NCI-H146 (cell line): ENCODE results near the gene FGL2.
"Not testable (repeated sequence)": the region's sequence is repeated elsewhere in the genome, so short reads cannot be mapped to it uniquely, and the experiment has no call there.

Source experiments
- DNase-seq: peaks from one replicate; lab custom pipeline; 2025; lab: John Stamatoyannopoulos, UW

FGL2 gene

DNA sequence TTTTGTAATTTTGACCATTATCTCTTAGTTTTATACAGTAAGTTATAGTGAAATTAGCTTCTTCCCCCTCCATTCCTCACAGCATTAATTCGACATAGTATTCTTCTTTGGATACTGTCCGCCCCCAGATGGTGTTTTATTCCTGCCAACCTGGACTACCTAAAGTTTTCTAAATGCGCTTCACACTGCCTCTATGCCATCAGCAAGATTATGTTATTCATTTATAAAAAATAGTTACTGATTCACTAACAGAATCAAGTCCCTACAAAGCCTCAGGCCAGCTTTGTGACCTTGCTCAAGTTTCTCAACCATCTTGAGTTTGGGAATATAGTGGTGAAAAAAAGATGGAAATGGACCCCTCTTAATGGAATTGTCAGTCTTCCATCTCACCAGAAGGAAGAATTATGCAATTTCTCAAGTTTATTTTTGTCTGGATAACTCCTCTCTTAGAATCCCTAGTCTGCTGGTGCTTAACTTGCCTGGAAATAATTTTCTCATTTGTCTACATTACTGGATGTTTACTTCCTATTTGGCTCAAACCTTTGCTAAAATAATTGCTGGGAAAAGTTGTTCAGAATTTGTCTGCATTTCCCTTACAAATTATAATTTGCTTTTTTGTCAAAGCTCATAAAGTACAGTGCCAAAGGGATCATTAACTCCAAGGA lies 16.7 kb upstream of the FGL2 start:
- DNase-seq = no peak

DNA sequence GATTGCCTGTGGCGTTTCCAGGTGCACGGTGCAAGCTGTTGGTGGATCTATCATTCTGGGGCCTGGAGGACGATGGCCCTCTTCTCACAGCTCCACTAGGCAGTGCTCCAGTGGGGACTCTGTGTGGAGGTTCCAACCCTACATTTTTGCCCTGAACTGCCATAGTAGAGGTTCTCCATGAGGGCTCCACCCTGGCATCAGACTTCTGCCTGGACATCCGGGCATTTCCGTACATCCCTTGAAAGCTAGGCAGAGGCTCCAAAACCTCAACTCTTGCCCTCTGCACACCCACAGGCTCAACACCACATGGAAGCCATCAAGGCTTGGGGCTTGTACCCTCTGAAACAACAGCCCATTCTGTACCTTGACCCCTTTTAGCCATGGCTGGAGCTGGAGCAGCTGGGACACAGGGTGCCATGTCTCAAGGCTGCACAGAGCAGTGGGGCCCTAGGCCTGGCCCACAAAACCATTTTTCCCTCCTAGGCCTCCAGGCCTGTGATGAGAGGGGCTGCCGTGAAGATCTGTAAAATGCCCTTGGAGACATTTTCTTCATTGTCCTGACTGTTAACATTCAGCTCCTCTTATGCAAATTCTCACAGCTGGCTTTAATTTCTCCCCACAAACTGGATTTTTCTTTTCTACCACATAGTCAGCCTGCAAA lies 10.0 kb upstream of the FGL2 start:
- DNase-seq = no peak

DNA sequence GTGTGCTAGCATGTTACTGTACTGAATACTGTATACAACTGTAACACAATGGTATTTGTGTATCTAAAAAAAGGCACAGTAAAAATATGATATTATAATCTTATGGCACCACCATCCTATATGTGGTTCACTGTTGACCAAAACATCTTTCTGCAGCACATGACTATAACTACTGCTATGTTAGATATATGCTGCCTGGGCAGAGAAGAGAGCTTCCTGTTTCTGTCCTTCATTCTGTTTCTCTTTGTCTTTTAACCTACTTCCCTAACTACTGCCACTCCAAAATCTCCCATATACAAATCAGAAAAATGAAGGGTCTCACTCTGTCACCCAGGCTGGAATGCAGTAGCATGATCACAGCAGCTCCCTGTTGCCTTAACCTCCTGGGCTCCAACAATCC lies 8.8 kb upstream of the FGL2 start:
- no peak for DNase-seq

DNA sequence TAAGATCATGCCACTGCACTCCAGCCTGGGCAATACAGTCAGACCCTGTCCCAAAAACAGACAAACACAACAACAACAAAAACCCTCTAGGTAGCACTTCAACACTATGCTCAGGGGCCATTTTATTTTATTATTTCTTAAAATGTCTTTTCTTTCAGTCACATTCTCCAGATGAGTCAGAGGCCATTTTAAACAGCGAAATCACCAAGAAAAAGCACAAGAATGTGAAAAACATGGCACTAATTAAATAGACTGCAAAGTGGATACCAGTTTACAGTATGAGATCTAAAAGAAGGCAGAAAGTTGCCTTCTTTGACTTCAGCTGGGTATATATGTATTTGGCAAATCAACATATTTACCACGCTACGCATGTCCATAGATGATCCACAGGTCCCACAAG lies 6.1 kb upstream of the FGL2 start:
- DNase-seq = no peak

DNA sequence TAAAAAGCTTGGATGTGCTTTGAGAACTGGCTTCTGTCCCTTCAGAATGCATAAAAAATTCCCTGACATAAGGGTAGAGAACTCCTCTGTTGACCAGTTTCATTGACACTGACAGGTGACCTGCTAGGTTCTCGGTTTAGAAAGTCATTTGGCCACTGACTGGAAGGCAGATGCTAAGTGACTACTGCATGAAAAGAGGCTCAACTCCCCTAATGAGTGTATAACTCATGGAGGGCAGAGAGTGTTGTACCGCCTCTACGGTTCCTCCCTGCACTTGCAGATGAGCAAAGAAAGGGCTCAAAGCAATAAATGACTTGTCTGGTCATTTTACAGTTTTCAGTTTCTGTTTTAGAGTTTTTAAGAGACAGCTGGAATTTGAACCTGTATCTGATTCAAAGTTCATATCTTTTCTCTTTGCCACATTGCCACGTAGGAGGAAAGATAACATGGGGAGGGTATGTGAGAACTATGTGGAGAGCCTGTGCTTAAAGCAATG lies 2.9 kb upstream of the FGL2 start:
- no peak for DNase-seq

DNA sequence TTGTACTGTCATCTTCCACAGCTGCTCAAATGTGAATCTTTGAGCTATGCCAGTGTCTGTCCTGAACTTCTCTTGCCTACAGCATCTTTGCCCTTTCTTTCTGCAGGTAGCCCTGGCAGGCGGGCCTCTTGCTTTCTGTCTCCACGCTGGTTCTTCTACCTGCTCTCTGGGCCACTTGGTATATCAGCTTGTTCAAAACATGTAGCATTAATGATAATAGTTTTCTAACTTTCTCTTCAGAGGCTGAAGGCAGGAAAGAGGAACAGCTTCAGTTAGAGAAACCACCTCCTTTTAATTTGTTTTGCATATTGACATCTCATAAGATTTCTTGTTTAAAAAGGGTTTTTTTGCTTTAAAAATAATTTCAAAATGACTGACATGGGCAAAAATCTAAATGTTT lies 923 bp upstream of the FGL2 start:
- DNase-seq = no peak

DNA sequence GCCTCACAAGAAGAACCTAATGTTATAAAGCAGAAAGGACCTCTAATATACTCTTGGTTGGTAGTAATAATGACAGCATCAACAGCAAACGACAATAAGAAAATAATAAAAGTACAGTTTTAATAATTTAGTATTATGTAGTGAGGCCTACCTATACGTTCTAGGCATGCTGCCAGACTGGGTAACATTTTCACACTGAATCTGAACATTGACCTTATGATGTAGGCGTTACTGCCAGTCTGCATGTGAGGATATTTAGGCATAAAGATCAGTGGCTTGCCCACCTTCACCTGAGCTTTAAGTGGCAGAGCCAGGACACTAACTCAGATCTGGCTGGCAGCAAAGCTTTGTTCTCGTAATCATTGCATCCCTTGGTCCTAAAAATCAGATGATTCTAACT lies 2.5 kb downstream of the FGL2 start:
- no peak for DNase-seq

DNA sequence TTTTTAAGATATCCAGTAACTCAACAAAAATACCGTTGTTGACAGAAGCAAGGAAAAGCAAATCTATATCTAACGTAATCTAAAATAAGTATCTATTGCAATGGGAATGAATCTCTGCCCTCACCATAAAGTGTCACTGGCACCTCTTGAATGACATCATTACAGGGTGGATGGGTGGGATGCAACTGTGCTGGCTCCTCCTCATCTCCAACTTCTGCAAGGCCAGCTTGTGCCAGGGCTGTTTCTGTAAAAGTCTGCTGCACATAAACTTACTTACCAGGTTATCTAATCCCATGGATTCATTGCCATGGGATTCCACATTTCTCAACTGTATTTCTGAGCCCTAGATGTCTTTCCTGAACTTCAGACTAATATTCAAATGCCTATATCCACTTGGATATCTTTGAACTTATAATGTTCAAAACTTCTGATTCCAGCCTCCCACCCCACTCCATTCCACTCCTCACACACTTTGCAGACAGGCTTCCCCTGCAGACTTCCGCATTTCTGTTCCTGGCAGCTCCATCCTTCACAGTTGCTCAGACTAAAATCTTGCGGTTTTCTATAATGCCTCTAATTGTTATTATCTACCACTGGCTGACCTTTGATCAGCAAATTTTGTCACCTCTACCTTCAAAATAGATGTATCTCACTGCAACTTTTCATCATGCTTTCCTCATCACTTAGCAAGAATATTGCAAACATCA lies 10.7 kb downstream of the FGL2 start:
- no peak for DNase-seq

DNA sequence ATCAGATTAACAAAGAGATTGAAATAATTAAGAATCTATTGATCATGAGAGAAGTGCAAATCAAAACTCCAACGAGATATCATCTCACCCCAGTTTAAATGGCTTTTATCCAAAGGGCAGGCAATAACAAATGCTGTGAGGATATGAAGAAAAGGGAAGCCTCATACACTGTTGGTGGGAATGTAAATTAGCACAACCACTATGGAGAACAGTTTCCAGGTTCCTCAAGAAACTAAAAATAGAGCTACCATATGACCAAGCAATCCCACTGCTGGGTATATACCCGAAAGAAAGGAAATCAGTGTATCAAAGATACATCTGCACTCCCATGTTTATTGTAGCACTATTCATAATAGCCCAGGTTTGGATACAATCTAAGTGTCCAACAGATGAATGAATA lies 13.8 kb downstream of the FGL2 start:
- no peak for DNase-seq

DNA sequence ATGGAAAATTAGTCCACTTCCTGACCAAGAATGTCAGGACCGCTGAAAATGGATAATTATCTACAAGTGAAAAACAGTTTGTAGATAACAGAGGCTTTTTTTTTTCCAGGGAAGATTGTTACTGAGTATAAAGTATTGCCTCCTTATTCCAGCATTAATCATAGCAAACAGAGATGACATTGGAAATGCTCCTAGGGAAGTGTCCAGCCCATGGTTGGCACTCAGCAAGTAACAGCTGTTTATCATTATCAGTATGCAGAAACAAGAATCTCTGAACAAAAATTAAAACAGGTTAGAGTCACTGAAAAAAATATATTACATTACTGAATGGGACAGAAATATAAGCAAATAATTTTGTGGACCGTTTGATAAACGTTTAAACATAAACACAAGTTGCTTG lies 14.6 kb downstream of the FGL2 start:
- DNase-seq = no peak

DNA sequence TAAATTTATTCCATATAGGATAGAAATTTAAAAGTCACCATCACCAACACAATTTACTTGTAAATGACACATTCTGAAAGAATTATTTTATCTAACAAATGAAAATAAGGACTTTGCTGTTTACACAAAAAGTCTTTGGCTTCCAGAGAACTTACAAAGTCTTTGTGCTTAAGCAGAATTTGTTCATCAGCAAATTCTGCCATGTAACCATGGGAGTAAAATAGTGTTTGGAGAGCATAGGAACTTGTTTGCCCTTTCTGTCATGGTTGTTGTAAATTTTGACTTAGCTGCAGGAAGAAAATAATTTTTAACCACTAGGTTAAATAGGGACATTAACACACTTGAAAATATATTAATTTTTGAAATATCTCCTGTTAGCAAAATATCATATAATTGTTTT lies 15.2 kb downstream of the FGL2 start:
- DNase-seq = no peak

DNA sequence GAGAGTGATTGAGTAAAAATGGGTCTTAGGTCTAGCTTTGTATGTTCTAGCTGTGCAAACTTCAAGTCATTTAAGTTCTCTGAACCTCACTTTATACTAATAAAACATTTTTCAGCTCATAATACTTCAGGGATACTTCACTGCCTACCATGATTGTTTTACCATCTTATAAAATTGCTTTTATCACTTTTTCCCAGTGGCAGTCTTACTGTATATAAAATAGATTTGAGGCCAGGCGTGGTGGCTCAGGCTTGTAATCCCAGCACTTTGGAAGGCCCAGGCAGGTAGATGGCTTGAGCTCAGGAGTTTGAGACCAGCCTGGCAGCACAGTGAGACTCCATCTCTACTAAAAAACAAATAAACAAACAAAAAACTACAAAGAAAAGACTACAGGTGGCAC lies 17.4 kb downstream of the FGL2 start:
- DNase-seq = no peak

DNA sequence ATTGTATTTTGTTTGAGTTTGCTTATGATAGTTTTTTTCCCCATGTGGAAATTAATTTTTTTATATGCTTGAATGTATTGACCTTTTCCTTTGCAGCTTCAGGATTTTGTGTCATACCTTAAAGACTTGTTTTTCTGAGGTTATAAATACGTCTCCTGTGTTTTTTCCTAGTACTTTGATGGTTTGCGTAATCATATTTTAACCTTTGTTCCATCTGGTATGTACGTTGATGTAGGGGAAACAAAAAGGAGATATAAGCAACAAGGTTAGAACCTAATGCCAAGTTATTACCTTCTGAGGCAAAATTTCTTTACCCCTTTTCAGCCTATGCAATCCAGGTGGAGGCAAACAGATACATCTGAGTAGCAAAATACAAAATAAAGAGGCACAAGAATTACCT lies 17.9 kb downstream of the FGL2 start:
- no peak for DNase-seq

DNA sequence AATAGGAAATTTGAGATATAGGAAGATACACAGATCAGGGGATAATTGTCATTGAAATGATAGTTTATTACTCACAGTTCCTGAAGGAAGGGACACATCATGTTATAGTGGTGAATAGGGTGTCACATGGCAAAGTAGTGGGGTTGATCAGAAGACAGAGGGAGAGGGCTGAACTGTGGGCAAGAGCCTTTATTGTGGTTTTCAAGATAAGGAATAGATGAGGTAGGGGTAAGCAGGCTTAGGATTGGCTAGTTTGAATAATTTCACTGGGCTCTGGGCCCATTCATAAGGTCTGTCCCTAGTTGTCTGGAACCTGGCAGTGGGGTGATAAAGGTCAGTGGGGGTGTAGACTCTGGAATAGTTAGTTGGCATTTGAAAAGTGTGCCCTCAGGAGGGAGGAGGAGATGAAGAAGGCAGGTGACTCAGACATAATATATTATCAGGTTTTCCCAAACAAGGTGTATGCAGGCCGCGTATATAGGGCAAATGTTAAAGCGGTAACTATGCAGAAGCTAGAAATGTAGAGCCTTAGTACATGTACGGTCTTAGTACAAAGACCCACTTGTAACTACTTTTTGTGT lies 18.5 kb downstream of the FGL2 start:
- no peak for DNase-seq

DNA sequence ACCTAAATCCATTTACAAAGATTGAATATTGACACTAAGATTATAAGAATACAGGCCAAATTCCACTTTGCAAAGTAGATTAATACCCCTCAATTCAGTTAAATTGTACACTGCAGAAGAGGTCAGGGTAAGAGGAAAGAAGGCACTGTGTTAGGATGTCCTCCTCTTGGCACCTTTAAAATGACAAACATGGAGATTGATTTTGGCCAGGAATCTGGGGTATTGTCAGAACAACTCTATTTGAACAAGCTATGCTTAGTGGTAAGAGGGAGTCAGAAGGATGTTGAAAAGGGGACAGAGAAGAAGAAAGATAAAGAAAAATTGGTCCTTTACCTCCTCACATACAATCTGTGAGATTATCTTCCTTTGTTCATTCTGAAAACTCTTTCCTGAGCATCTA lies 21.6 kb downstream of the FGL2 start:
- not testable (repeated sequence) for DNase-seq

DNA sequence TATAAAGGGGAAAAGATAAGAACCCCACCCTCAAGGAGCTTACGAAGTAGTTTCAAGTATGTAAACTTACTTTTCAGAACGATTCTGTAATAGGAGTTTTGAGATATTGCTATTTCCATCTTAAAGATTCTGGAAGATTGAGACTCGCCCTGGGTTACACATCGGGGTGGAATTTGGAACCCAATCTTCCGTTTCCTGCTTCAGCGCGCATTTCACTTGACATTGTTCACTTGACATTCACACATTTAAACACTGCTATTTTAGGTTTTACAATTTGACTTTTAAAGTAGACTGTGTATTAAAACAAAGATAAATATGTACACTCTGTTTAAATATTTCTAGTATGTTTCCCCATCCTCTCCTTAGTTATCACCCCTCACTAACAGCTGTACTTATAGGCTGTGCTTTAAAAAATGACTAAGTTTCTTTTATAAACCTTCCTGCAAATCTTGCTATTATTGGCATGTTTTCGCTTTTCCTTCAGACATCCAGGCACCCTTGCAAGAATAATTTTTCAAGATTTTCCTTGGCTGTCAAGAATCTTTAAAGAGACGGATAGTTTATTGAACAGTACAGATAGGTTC lies 22.2 kb downstream of the FGL2 start:
- DNase-seq = not testable (repeated sequence)

DNA sequence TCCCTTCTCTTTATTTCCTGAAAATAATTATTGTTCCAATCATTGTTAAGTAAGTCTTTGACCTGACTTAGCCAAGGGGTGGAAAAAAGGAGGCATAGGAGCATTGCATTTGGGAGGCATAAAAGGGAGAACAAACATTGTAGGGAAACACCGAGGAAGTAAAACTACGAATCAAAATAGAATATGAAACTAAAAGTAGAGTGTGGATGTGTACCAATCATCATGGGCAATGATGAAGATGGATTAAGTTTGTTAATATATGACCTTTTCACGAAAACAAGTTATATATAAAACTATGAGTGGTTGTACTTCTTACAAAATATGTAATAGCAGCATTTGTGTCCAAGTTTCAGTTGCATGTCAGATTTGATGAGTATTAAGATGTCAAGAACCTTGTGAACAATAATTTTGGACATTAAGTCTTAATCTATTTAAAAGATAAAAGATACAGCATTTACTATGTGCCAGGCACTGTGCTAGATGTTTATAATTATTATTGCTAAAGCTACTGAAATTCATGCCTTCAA lies 24.3 kb downstream of the FGL2 start:
- DNase-seq = not testable (repeated sequence)

DNA sequence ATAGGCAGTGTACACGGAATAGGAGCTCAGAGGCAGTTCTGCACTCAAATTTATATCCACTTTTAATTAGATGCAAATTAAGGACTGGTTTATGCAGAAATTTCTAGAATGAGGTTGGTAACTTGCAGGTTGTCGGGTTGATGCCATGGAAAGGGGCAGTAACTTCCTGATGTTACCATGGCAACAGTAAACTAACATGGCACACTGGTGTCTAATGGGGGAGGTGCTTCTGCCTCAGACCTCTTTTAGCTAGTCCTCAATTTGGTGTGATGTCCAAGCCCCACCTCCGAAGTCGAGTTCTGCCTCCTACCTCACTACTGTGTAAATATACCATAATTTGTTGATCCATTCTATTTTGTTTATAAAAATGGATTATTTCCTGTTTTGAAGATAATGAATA lies 25.2 kb downstream of the FGL2 start:
- not testable (repeated sequence) for DNase-seq

DNA sequence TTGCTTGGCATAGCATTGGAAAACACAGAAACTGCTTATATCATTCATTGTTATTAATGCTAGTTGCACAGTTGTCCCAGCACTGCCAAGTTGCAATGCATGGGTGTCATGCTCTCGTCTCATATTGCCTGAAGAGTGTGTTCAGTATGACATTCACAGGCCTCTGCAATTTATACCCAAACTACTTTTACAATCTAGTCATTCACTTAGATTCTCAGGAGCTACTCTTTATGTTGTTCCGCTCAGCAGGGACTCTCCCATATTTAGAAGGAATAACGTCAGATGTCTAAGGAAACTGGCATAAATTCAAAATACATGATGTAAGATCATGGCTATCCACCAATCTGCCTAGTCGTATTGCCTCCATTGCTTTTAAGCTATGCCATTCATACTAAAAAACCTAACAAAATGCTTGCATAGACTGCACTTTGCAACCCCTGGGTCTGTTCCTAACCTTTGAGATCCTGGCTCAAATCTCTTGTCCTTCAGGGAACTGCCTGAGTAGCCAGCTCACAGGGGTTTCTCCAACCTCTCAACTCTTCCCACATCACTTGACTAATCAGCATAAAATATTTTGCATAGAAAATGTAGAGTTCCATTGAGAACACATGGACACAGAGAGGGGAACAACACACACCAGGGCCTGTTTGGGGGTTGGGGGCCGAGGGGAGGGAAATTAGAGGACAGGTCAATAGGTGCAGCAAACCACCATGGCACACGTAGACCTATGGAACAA lies 27.0 kb downstream of the FGL2 start:
- DNase-seq = not testable (repeated sequence)

DNA sequence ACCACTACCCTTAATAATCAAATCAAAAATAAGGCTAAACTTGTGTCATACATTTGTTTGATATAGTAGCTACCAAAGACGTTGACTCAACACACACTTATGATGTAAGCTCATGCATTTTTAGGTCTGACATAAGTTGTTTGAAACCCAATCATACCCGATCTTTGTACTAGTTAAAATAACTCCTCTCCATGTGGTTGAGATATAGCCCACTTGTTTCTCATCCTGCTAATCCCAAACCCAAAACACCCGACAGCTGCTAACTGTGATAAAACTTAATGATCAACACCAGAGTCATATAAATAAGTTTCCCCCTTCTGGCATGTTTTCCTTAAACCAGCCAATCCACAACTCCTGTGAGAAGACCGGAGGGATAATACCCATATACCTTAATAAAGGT lies 28.5 kb downstream of the FGL2 start:
- not testable (repeated sequence) for DNase-seq

DNA sequence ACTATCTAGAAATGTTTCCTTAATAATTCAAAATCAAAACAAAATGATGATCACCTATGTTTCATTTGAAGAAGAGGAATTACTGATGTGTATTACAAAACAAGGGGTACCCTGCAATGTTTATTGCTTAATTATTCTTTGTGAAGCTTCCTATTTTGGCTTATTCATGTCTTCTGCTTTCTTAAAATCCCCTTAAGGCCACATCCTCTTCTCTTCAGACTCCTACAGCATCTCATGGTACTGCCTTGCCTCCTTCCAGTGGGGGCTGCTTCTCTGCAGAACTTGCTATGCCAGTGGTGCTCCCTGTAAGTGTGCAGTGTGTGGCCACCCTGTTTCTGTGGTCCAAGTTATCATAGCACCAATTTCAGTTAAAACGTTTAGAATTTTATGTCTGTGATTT lies 42.2 kb downstream of the FGL2 start:
- DNase-seq = no peak

DNA sequence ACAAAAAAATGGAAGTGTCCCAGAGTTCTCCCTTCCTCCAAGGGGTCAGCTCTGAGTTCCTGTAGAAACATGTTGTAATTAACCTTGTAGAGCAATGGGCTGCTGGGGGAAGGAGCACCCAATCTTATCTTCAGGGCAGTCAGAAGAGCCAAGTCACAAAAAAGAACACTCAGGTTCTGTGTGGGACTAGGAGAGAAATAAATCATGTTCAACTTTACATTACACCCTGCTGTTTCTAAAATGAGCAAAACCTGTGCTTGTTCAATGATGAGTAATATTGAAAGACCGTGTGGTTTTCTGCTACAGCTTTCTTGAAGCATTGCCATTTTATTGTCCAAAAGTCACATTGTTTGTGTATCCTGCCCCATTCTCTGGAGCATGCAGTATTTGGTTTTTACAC lies 42.6 kb downstream of the FGL2 start:
- DNase-seq = not testable (repeated sequence)
